Colonic mucosa (tissue), 4 donors: ENCODE results near the gene PRLR. TPM values are rescaled to one million over a fixed set of nuclear protein-coding genes. Genes with fewer than 3 reads are reported as not detected.

Source experiments
- DNase-seq: peaks from one replicate; pipeline ENCODE4 v3.0.0-alpha.2; 2020
- H3K27ac ChIP-seq: fragments of 200-600 bp; one replicate; pipeline ENCODE4 v1.8.0; 2021
- H3K27me3 ChIP-seq: fragments of 200-600 bp; one replicate; pipeline ENCODE4 v1.8.0; 2021
- H3K36me3 ChIP-seq: fragments of 200-600 bp; one replicate; pipeline ENCODE4 v1.8.0; 2021
- H3K4me1 ChIP-seq: fragments of 200-600 bp; one replicate; pipeline ENCODE4 v1.8.0; 2021; ENCODE audit warnings: mild to moderate bottlenecking
- H3K4me3 ChIP-seq: fragments of 200-600 bp; one replicate; pipeline ENCODE4 v1.8.0; 2021
- H3K9ac ChIP-seq, 2 donors: one replicate each; pipeline ENCODE4 v1.7.0; 2013; ENCODE audit warnings: control low read depth in 2 of 2, low read depth in 2 of 2, low read length in 2 of 2
- H3K9me3 ChIP-seq: fragments of 200-600 bp; one replicate; pipeline ENCODE4 v1.8.0; 2021
- CTCF ChIP-seq: fragments of 200-600 bp; IDR thresholded peaks from one replicate; pipeline ENCODE4 v1.8.0; 2022; ENCODE audit warnings: antibody characterized with exemption, mild to moderate bottlenecking
- intact Hi-C: fragments of 100-400 bp; cut with DNase I; formaldehyde crosslinking; loops from one replicate; pipeline ENCODE4 v1.14.1; 2022
- total RNA-seq, 2 donors: library from RNA; stranded (reverse); fragmentation: NEBNext Ultra II Directional in 1 of 2; extraction: Animal tissue kit (Norgen Biotek cat#: 25700) in 1 of 2; gene quantifications; one replicate each; pipeline ENCODE4 v1.2.1, GENCODE V29; 2021
- donor health status: healthy.
- donor health status: DM: no; HTN: no; CAD: no.
- donor health status: DM: no; HTN: no; CAD: no.

PRLR gene
- total RNA-seq, 2 donors from 2014 or later = 23.7 to 38.6 TPM

- peak overlapping the region; percentile 56 for H3K27ac ChIP-seq
- peak; percentile 51 for DNase-seq
- H3K36me3 ChIP-seq = no peaks in the 10 kb centered on the region
- no peaks in the 10 kb centered on the region for H3K27me3 ChIP-seq
- TF ChIP-seq CTCF = no peak
- intact Hi-C loops = no loop called here
- H3K4me3 ChIP-seq = no peak overlapping the region
- no peaks in the 10 kb centered on the region for H3K4me1 ChIP-seq
- H3K9ac ChIP-seq = no peak overlapping the region
- no peaks in the 10 kb centered on the region for H3K9me3 ChIP-seq
These were observed 43.5 kb downstream of the PRLR start for GRCh38 chr5:35186749-35187148.

GRCh38 chr5:35185518-35185917 is 44.8 kb downstream of the PRLR start:
- H3K27ac ChIP-seq = peak overlapping the region; percentile 56
- H3K36me3 ChIP-seq = no peaks in the 10 kb centered on the region
- H3K4me1 ChIP-seq = no peaks in the 10 kb centered on the region
- no peaks in the 10 kb centered on the region for H3K9me3 ChIP-seq
- intact Hi-C loops = no loop called here
- peak overlapping the region in 1 of 2 donors; percentile 44 for H3K9ac ChIP-seq
- H3K4me3 ChIP-seq = no peak overlapping the region
- H3K27me3 ChIP-seq = no peaks in the 10 kb centered on the region
- peak; percentile 57 for DNase-seq
- no peak for TF ChIP-seq CTCF

- no peak for DNase-seq
- no peaks in the 10 kb centered on the region for H3K4me1 ChIP-seq
These were observed 46.7 kb downstream of the PRLR start for GRCh38 chr5:35183556-35183955.

GRCh38 chr5:35182910-35183535 is 47.3 kb downstream of the PRLR start:
- Histone ChIP-seq H3K27ac (no peak overlapping the region), H3K27me3 (no peaks in the 10 kb centered on the region), H3K9me3 (no peaks in the 10 kb centered on the region), H3K4me1 (no peaks in the 10 kb centered on the region), H3K36me3 (no peaks in the 10 kb centered on the region), H3K4me3 (no peak overlapping the region), H3K9ac (no peak overlapping the region)
- DNase-seq = peak; percentile 59
- intact Hi-C loops = loop anchor here (5.0 kb wide), 1 partner anchor 91 kb away; no protein-coding TSS in a partner anchor
- peak; percentile 39 for TF ChIP-seq CTCF

More at GRCh38 chr5:35183556-35183955, 46.7 kb downstream of the PRLR start:
- intact Hi-C loops = loop anchor here (5.0 kb wide), 1 partner anchor 91 kb away; no protein-coding TSS in a partner anchor
- Histone ChIP-seq H3K36me3 (no peaks in the 10 kb centered on the region), H3K9me3 (no peaks in the 10 kb centered on the region), H3K27me3 (no peaks in the 10 kb centered on the region), H3K27ac (no peak overlapping the region), H3K4me3 (no peak overlapping the region), H3K9ac (no peak overlapping the region)
- TF ChIP-seq CTCF = no peak

- H3K27me3 ChIP-seq = no peaks in the 10 kb centered on the region
- H3K36me3 ChIP-seq = no peaks in the 10 kb centered on the region
- no peak overlapping the region for H3K9ac ChIP-seq
- H3K27ac ChIP-seq = no peak overlapping the region
- H3K4me1 ChIP-seq = no peaks in the 10 kb centered on the region
- H3K4me3 ChIP-seq = no peak overlapping the region
- intact Hi-C loops = loop anchor here (5.0 kb wide), 1 partner anchor 90 kb away; no protein-coding TSS in a partner anchor
- H3K9me3 ChIP-seq = no peaks in the 10 kb centered on the region
- no peak for DNase-seq
- TF ChIP-seq CTCF = no peak
These were observed 47.8 kb downstream of the PRLR start for GRCh38 chr5:35182486-35182885.
